ENCODE data around the gene TRA2A.

TRA2A gene

DNA sequence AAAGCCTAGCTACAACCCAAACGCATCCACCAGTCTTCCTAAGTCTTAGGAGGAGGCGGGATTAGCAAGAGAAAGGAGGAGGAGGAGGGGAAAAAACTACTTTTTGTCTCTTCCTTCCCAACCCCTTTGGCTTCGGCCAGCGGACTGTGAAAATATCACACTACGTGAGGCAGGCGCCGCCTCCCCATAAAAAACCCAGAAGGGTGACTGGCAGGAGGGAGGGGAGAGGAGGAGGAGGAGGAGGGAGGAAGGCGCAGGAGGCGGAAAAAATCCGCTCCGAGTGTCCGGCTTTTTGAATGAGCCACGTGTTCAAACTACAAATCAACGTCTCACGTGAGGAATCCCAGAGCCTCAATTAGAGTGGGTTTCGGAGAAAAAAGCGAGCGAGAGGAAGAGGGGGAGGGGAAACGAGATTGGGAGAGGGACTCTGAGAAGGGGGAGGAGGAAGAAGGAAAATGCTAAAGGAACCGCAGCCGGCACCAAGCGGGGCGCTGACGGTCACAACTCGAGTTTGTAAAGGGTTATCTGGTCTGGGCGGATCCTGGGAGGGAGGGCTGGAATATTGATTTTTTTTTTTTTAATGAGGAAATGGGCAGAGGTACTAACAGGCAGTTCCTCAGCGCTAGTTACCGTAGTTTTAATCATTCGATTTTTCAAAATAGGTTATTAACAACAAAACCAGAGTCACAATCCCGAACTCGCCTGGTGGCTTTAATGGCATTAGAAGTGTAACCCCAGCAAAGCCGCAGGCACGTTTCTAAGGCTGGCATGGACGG is 61.3 kb downstream of the TRA2A start, which contains the start of gene IGF2BP3:
TSS of gene IGF2BP3 (minus strand) at position 162 of the 776 bp plus-strand sequence. CDS start 381 bp downstream, outside the sequence.
- DNase-seq (ENCODE audit: low read depth), result peak; percentile 95
- peak within 1 kb of the TSS; percentile 54 for H3K4me3 ChIP-seq (ENCODE audit: low read length)
- TF ChIP-seq, protein P1, sequence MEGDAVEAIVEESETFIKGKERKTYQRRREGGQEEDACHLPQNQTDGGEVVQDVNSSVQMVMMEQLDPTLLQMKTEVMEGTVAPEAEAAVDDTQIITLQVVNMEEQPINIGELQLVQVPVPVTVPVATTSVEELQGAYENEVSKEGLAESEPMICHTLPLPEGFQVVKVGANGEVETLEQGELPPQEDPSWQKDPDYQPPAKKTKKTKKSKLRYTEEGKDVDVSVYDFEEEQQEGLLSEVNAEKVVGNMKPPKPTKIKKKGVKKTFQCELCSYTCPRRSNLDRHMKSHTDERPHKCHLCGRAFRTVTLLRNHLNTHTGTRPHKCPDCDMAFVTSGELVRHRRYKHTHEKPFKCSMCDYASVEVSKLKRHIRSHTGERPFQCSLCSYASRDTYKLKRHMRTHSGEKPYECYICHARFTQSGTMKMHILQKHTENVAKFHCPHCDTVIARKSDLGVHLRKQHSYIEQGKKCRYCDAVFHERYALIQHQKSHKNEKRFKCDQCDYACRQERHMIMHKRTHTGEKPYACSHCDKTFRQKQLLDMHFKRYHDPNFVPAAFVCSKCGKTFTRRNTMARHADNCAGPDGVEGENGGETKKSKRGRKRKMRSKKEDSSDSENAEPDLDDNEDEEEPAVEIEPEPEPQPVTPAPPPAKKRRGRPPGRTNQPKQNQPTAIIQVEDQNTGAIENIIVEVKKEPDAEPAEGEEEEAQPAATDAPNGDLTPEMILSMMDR (IDR thresholded peaks at IDR 0.05; ENCODE audit: insufficient read depth, low read depth, low read length, missing control alignments), result no peak

DNA sequence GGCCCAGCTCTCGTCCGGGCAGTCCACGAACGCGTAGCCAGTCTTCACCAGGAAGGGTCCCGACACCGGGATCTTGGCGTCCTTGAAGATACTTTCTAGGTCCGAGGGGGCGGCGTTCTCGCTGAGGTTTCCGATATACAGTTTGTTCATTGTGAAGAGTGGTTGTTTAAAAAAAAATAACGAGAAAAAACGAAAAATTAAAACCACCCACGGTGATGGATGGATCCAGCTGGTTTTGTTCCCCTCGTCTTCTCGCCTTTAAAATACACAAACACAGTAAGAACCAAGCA is 61.9 kb downstream of the TRA2A start:
- no peak for DNase-seq (ENCODE audit: low read depth)
- H3K4me3 ChIP-seq (ENCODE audit: low read length), result peak overlapping the region; percentile 54
- TF ChIP-seq, protein P1 (IDR thresholded peaks at IDR 0.05; ENCODE audit: insufficient read depth, low read depth, low read length, missing control alignments), result no peak

DNA sequence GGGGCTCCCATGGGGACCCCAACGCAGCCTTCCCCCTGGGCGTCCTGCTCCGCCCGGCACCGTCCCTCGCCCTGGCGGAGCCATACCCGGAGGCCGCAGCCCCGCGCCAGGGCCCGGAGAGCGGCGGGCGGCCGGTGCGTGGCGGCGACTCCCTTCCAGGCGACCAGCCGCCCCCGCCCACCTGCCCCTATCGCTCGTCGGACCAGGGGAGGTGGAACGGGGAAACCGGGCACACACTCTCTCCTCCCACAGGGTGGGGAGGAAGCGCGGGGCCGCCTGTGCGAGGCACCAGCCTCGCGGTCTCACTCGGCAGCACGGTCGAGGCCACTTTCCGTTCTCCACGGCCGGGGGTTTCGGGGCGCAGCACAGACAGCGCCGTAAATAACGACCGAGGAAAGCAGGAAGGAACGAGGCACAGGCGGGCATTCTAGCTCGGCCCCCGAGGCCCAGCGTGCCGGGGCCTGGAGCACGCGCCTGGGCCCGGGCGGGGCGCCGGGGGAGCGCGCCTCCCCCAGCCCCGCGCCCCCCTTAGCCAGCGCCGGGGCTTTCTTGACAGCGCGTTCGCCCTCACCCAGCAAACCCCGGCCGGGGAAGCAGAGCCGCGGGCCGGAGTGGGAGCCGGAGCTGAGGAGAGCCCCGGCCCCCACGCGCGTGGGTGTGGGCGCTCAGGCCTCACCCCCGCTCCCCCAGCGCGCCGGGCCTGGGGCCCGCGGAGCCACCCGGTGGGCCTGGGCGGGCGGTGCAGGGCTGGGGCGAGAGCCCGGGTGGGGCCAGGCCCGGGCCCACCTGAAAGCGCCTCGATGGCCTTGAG is 62.4 kb downstream of the TRA2A start:
- TF ChIP-seq, protein P1 (IDR thresholded peaks at IDR 0.05; ENCODE audit: insufficient read depth, low read depth, low read length, missing control alignments), result no peak
- H3K4me3 ChIP-seq (ENCODE audit: low read length), result peak overlapping the region; percentile 54
- DNase-seq (ENCODE audit: low read depth), result peak; percentile 42

DNA sequence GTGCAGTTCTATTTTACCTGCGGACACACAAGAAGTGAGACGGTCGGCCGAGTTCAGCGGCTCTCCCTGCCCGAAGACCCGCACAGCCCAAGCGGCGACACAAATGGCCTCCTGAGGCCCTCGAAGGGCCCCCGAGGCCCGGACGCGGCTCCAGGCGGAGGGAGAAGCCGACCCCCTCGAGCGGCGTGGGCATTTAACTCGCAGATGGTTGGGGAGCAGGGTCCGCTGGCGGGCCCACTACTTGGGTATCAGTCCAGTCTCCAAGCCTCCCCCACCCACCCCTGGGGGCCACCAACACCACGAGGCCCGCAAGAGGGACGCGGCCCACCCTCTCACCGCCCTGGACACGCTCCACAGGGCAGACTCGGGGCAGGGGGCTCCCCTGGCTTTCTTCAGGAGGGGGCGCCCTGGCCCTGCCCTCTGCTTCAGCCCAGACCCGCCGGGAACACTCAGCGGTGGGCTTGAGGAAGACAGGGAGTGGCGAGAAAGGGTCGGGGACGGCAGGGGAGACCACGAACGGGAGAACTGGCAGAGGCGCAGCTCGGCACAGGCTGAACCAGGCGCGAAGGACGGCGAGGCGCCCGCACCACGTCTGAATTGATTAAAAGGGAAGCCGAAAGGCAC is 63.1 kb downstream of the TRA2A start:
- TF ChIP-seq, protein P1 (IDR thresholded peaks at IDR 0.05; ENCODE audit: insufficient read depth, low read depth, low read length, missing control alignments), result no peak
- DNase-seq (ENCODE audit: low read depth), result no peak
- peak overlapping the region; percentile 54 for H3K4me3 ChIP-seq (ENCODE audit: low read length)

DNA sequence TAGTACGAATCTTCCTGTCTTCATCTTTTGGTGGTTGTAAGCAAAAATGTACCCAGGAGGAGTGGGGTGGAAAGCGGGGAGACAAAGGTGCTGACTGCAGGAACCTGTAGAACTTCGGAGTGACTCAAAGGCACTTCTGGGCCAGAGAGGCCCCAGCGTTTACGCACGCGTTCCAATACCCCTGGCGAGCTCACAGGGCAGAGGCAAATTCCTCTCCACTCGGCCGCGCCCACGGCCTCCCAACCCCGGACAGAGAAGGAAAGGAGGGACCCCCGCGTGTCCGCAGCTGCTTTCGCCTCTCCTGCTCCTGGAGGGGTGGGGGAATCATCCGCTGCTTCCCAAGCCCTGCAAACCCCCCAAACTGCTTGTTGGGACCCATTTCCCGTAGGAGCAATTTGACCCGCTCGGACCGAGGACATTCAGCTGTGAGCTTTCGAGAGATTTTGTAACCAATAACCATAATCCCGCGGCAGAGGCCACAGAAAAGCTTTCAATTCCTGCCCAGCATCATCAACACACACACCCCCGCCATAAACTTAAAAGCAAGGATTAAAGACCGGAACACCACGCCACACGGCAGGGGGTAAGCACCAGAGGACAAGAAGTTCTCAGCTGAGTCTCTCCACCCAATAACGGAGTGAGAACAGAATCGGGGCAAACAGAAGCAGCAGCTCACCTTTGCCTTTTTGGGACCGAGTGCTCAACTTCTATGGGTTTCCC is 63.8 kb downstream of the TRA2A start:
- TF ChIP-seq, protein P1 (IDR thresholded peaks at IDR 0.05; ENCODE audit: insufficient read depth, low read depth, low read length, missing control alignments), result no peak
- H3K4me3 ChIP-seq (ENCODE audit: low read length), result peak overlapping the region; percentile 54
- peak; percentile 65 for DNase-seq (ENCODE audit: low read depth)

DNA sequence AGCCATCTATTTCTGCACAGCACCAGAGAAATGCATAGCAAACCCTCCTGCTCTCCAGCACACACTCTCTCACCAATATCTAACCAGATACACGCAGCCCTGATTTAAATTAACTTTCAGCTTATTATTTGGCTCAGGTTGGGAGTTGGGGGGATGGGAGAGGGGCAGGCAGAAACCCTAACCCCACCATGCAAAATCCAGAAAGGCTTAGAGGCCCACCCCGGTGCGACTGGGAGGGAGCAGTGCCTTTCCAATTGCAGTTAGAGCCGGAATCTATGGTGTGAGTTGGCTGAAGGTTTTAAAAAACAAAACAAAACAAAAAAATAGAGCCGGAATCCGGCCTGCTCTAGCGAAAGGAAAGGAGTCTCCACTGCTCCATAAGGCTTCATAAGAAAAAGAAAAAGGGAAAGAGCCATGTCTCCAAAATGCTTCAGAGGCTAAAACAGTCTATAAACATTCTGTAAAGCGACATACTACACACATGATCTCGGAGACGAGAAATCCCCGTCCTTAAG is 64.4 kb downstream of the TRA2A start:
- TF ChIP-seq, protein P1 (IDR thresholded peaks at IDR 0.05; ENCODE audit: insufficient read depth, low read depth, low read length, missing control alignments), result no peak
- H3K4me3 ChIP-seq (ENCODE audit: low read length), result peak overlapping the region; percentile 54
- DNase-seq (ENCODE audit: low read depth), result no peak
